NCI-H345 treated with DMSO at 0.1 percent for 48 hours (cell line): ENCODE data around the gene IGFBP3.

Source experiments
- DNase-seq: peaks from one replicate; lab custom pipeline; 2025; ENCODE audit not compliant: unreplicated experiment; lab: John Stamatoyannopoulos, UW

The IGFBP3 gene

GRCh38 chr7:45893374-45893995 is 27.6 kb downstream of the IGFBP3 start:
- DNase-seq = no peak

- DNase-seq = no peak
Measured at GRCh38 chr7:45892407-45893035, 28.6 kb downstream of the IGFBP3 start.

GRCh38 chr7:45891462-45892402 is 29.3 kb downstream of the IGFBP3 start:
- DNase-seq = no peak

- DNase-seq = peak; percentile 23
Measured at GRCh38 chr7:45890902-45891461, 30.1 kb downstream of the IGFBP3 start.

- no peak for DNase-seq
Measured at GRCh38 chr7:45890125-45890901, 30.8 kb downstream of the IGFBP3 start.

GRCh38 chr7:45889367-45890067 is 31.6 kb downstream of the IGFBP3 start:
- DNase-seq = no peak

- no peak for DNase-seq
Measured at GRCh38 chr7:45888993-45889366, 32.1 kb downstream of the IGFBP3 start.

- DNase-seq = no peak
Measured at GRCh38 chr7:45888185-45888992, 32.7 kb downstream of the IGFBP3 start, which contains the start of gene IGFBP1. Gene IGFBP1, plus strand, starts transcription at chr7:45888488. Its CDS starts 165 bp downstream, at chr7:45888653.

- DNase-seq = no peak
Measured at GRCh38 chr7:45886931-45887667, 34.0 kb downstream of the IGFBP3 start.

GRCh38 chr7:45885264-45885882 is 35.7 kb downstream of the IGFBP3 start:
- no peak for DNase-seq

- DNase-seq = no peak
Measured at GRCh38 chr7:45884136-45884535, 36.9 kb downstream of the IGFBP3 start.

GRCh38 chr7:45882465-45882810 is 38.6 kb downstream of the IGFBP3 start:
- DNase-seq = peak; percentile 84

GRCh38 chr7:45881759-45882464 is 39.2 kb downstream of the IGFBP3 start:
- DNase-seq = no peak

- DNase-seq = no peak
Measured at GRCh38 chr7:45881280-45881758, 39.8 kb downstream of the IGFBP3 start.

- no peak for DNase-seq
Measured at GRCh38 chr7:45880433-45880860, 40.6 kb downstream of the IGFBP3 start.

- DNase-seq = no peak
Measured at GRCh38 chr7:45878457-45879144, 42.5 kb downstream of the IGFBP3 start.

GRCh38 chr7:45876519-45876918 is 44.6 kb downstream of the IGFBP3 start:
- DNase-seq = no peak
